CD4-positive, CD25-positive, alpha-beta regulatory T cell (primary cell): ENCODE data around the gene FOXP2. TPM values are rescaled to one million over a fixed set of nuclear protein-coding genes. Genes with fewer than 3 reads are reported as not detected.
"Not testable (repeated sequence)": the region's sequence is repeated elsewhere in the genome, so short reads cannot be mapped to it uniquely, and the experiment has no call there.

ENCODE experiments used
- ATAC-seq, 2 donors: fragments of 150-1000 bp; cut with Tn5 transposase; one replicate each; pipeline ENCODE4 v1.10.0; 2021; ENCODE audit warnings: low read depth in 2 of 2, moderate number of reproducible peaks in 2 of 2, moderate library complexity in 1 of 2
- DNase-seq, 3 donors: peaks; one replicate each; pipeline versions ENCODE4 v3.0.0 to v3.0.0-alpha.2; 2012 to 2022; ENCODE audit warnings: mixed read lengths in 1 of 3
- H3K27ac ChIP-seq: one replicate; pipeline ENCODE4 v1.7.0; 2013; ENCODE audit warnings: mild to moderate bottlenecking, low read length; ENCODE audit not compliant: insufficient read depth, poor library complexity, severe bottlenecking
- H3K27me3 ChIP-seq: one replicate; pipeline ENCODE4 v1.7.0; 2013; ENCODE audit warnings: low read length; ENCODE audit not compliant: control insufficient read depth, insufficient read depth
- H3K36me3 ChIP-seq: one replicate; pipeline ENCODE4 v1.7.0; 2013; ENCODE audit warnings: mild to moderate bottlenecking, low read length, moderate library complexity; ENCODE audit not compliant: control insufficient read depth, insufficient read depth
- H3K4me1 ChIP-seq: 2 replicates; pipeline ENCODE4 v1.7.0; 2013; ENCODE audit warnings: mild to moderate bottlenecking, low read length; ENCODE audit not compliant: insufficient read depth, control insufficient read depth, poor library complexity, severe bottlenecking
- H3K4me3 ChIP-seq: one replicate; pipeline ENCODE4 v1.7.0; 2013; ENCODE audit warnings: low read depth, mild to moderate bottlenecking, low read length, moderate library complexity
- H3K9me3 ChIP-seq, 2 experiments: 1 replicate in 1 of 2; 2 replicates in 1 of 2; pipeline ENCODE4 v1.7.0; 2013; ENCODE audit warnings: low read length in 2 of 2, mild to moderate bottlenecking in 1 of 2, moderate library complexity in 1 of 2; ENCODE audit not compliant: control insufficient read depth in 2 of 2
- H3K27ac Mint-ChIP-seq, 3 donors: one replicate each; pipeline ENCODE4 v1.8.0; 2020 to 2022; ENCODE audit warnings: mild to moderate bottlenecking in 3 of 3, mixed read lengths in 3 of 3, moderate library complexity in 2 of 3
- H3K27me3 Mint-ChIP-seq: one replicate; pipeline ENCODE4 v1.8.0; 2022; ENCODE audit warnings: mild to moderate bottlenecking, mixed read lengths
- H3K36me3 Mint-ChIP-seq: one replicate; pipeline ENCODE4 v1.8.0; 2020; ENCODE audit warnings: mixed read lengths
- H3K4me1 Mint-ChIP-seq, 4 donors: one replicate each; pipeline ENCODE4 v1.8.0; 2020 to 2022; ENCODE audit warnings: mixed read lengths in 4 of 4, mild to moderate bottlenecking in 1 of 4
- H3K4me3 Mint-ChIP-seq, 4 donors: one replicate each; pipeline ENCODE4 v1.8.0; 2020 to 2022; ENCODE audit warnings: mild to moderate bottlenecking in 4 of 4, mixed read lengths in 4 of 4, moderate library complexity in 3 of 4
- H3K9me3 Mint-ChIP-seq, 7 donors: one replicate each; pipeline ENCODE4 v1.8.0; 2020 to 2022; ENCODE audit warnings: mixed read lengths in 7 of 7, mild to moderate bottlenecking in 3 of 7, moderate library complexity in 2 of 7
- polyA plus RNA-seq, 4 donors: library from polyadenylated mRNA; unstranded; fragments of 300-500 nt; fragmentation: Illumina TruSeq; gene quantifications; one replicate each; pipeline ENCODE4 v1.2.3, GENCODE V29; 2021
- total RNA-seq: library from RNA; stranded (reverse); gene quantifications from one replicate; pipeline ENCODE4 v1.2.3, GENCODE V29; 2022

FOXP2 gene
- total and polyA plus RNA-seq, 5 donors from 2014 or later: not detected

DNA sequence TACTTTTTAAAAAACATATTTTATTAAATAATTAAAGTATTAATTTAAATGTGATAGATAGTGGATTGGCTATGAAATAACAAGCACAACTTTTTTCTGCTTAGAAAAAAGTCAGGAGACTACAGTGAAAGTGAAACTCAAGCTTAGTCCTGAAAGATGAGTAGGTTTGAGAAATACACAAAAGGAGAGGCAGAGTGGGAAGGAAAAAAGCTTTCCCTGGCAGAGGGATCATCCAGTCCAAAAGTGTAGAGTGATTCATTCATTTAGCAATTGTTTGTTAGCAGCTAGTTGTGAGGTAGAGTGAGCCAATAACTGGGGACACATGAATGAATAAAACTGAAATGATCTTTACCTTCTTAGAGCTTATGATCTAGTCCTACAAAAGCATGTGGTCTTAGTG lies 93.5 kb downstream of the FOXP2 start:
- peaks cover 0 to 3% (median 0%) of the 10 kb centered on the region in 7 donors for H3K9me3 Mint-ChIP-seq
- ATAC-seq (no peak), DNase-seq (no peak)
- H3K27ac ChIP-seq: no peak overlapping the region
- H3K27me3 ChIP-seq: no peaks in the 10 kb centered on the region
- no peaks in the 10 kb centered on the region for H3K27me3 Mint-ChIP-seq
- H3K36me3 Mint-ChIP-seq: no peaks in the 10 kb centered on the region
- no peak overlapping the region for H3K4me3 ChIP-seq
- no peak overlapping the region for H3K4me3 Mint-ChIP-seq
- no peaks in the 10 kb centered on the region for H3K4me1 Mint-ChIP-seq
- no peak overlapping the region for H3K27ac Mint-ChIP-seq
- H3K4me1 ChIP-seq: no peaks in the 10 kb centered on the region
- H3K36me3 ChIP-seq: no peaks in the 10 kb centered on the region
- no peaks in the 10 kb centered on the region for H3K9me3 ChIP-seq

DNA sequence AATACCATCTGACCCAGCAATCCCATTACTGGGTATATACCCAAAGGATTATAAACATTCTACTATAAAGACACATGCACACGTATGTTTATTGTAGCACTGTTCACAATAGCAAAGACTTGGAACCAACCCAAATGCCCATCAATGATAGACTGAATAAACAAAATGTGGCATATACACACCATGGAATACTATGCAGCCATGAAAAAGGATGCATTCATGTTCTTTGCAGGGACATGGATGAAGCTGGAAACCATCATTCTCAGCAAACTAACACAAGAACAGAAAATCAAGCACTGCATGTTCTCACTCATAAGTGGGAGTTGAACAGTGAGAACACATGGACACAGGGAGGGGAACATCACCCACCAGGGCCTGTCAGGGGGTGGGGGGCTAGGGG lies 96.2 kb downstream of the FOXP2 start:
- not testable (repeated sequence) for DNase-seq

DNA sequence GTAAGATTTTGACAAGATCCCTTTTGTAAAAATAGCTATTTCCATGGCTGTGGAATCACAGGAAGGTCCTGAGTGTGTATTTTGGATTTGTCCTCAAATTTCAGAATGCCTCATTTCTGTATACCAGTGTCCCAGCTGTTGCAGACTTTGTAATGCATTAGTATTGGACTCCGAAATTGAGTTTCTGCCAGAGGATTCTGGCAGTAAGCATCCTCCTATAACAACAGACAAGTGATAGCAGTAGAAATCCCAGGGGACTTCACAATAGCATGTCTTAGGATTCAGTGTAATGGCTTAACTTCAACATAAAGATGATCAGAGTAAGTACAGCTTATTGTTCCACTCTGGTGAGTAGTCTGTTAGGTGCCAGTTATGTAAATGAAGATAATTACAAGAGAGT lies 104.6 kb downstream of the FOXP2 start:
- H3K4me3 Mint-ChIP-seq: no peak overlapping the region
- H3K4me1 Mint-ChIP-seq: no peaks in the 10 kb centered on the region

More for the DNA sequence above, 96.2 kb downstream of the FOXP2 start:
- H3K4me3 ChIP-seq, H3K27me3 Mint-ChIP-seq, H3K4me1 ChIP-seq, ATAC-seq, H3K27ac Mint-ChIP-seq, H3K4me3 Mint-ChIP-seq, H3K27ac ChIP-seq, H3K9me3 Mint-ChIP-seq, H3K36me3 Mint-ChIP-seq, H3K9me3 ChIP-seq, H3K27me3 ChIP-seq, H3K36me3 ChIP-seq, H3K4me1 Mint-ChIP-seq: not testable (repeated sequence)

DNA sequence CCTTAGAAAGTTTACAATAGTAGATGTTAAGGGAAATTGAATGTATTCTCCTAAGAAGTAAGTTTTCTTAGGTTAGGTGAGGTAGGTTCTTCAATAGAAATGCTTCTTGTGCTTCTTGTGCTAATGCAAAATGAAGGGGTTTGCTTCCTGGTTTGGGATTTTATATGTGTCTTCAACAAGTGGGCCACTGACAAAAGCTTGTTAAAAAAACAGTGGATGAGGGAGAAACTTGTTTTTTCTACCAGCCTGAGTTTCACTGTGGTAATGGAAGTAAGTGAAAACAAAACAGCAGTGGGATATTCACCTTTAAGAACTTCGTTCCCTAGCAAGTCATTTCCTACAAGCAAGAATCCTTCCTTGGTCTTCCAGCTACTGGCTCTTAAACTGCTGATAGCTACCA lies 107.5 kb downstream of the FOXP2 start:
- no peak overlapping the region for H3K27ac Mint-ChIP-seq
- no peaks in the 10 kb centered on the region for H3K36me3 ChIP-seq
- H3K36me3 Mint-ChIP-seq: no peaks in the 10 kb centered on the region
- no peaks in the 10 kb centered on the region for H3K27me3 Mint-ChIP-seq
- no peaks in the 10 kb centered on the region for H3K9me3 ChIP-seq
- H3K27me3 ChIP-seq: no peaks in the 10 kb centered on the region
- H3K4me1 Mint-ChIP-seq: no peaks in the 10 kb centered on the region
- no peak overlapping the region for H3K4me3 ChIP-seq
- ATAC-seq (no peak), DNase-seq (no peak)
- H3K27ac ChIP-seq: no peak overlapping the region
- no peaks in the 10 kb centered on the region for H3K4me1 ChIP-seq
- H3K4me3 Mint-ChIP-seq: no peak overlapping the region
- peaks cover 0 to 5% (median 0%) of the 10 kb centered on the region in 7 donors for H3K9me3 Mint-ChIP-seq

More for the DNA sequence above, 104.6 kb downstream of the FOXP2 start:
- H3K36me3 ChIP-seq: no peaks in the 10 kb centered on the region
- no peaks in the 10 kb centered on the region for H3K36me3 Mint-ChIP-seq
- no peaks in the 10 kb centered on the region for H3K9me3 ChIP-seq
- no peak overlapping the region for H3K4me3 ChIP-seq
- no peak overlapping the region for H3K27ac ChIP-seq
- DNase-seq: no peak
- H3K9me3 Mint-ChIP-seq: peaks cover 0 to 4% (median 0%) of the 10 kb centered on the region in 7 donors
- no peaks in the 10 kb centered on the region for H3K27me3 Mint-ChIP-seq
- ATAC-seq: no peak
- no peaks in the 10 kb centered on the region for H3K27me3 ChIP-seq
- no peaks in the 10 kb centered on the region for H3K4me1 ChIP-seq
- peak overlapping the region in 1 of 3 donors; percentile 88 for H3K27ac Mint-ChIP-seq

DNA sequence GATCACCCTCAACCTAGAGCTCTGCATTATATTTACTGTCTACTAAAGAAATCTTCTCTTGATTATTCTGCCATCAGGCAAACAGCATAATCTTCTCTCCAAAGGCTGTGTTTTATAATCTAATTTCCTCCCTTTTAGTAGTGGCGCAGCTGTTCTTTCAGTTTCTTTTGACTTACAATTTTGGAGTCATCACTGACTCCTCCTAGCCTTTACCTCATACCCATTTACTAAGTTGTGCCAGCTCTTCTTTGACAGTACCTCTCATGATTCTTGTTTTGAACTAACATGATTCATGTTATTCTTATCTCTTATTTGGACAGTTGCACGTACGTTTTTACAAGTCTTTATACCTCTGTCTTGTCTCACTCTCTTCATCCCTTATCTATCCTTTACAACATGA lies 113.0 kb downstream of the FOXP2 start:
- Mint-ChIP-seq H3K4me3 (no peak overlapping the region), H3K9me3 (peaks cover 0 to 2% (median 0%) of the 10 kb centered on the region in 7 donors), H3K36me3 (no peaks in the 10 kb centered on the region), H3K27me3 (no peaks in the 10 kb centered on the region), H3K4me1 (no peaks in the 10 kb centered on the region), H3K27ac (no peak overlapping the region)
- H3K4me3 ChIP-seq: no peak overlapping the region
- H3K27ac ChIP-seq: no peak overlapping the region
- H3K9me3 ChIP-seq: no peaks in the 10 kb centered on the region
- DNase-seq (no peak), ATAC-seq (no peak)
- H3K27me3 ChIP-seq: no peaks in the 10 kb centered on the region
- no peaks in the 10 kb centered on the region for H3K36me3 ChIP-seq
- H3K4me1 ChIP-seq: no peaks in the 10 kb centered on the region

DNA sequence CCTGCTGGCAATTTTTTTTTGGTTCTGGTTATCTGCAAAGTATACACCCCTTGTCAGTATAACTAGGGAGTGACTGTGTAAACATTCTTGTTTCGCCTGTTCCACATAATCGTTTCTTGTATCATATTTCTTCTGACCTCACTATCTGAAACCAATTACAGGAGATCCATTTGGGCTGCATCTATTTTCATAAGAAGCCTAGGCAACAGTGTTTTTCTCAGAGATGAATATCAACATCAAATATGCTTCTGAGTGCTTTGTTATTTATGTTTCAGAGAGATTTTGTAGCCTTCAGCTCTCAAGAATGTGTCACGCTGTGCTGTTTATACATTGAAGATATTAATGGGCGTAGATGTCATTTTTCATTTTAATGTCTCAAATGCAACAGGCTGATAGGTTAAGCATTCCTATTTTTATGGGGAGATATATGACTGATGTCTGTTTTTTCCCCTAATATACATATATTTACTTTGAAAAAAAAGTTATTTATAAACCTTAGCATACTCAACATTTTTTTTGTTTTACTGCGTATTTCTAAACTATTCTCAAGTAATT lies 115.5 kb downstream of the FOXP2 start:
- Histone ChIP-seq H3K9me3 (no peaks in the 10 kb centered on the region), H3K27me3 (no peaks in the 10 kb centered on the region), H3K36me3 (no peaks in the 10 kb centered on the region), H3K27ac (no peak overlapping the region), H3K4me1 (no peaks in the 10 kb centered on the region), H3K4me3 (no peak overlapping the region)
- H3K4me3 Mint-ChIP-seq: no peak overlapping the region
- DNase-seq: no peak
- peaks cover 0 to 2% (median 0%) of the 10 kb centered on the region in 7 donors for H3K9me3 Mint-ChIP-seq
- H3K27me3 Mint-ChIP-seq: no peaks in the 10 kb centered on the region
- no peaks in the 10 kb centered on the region for H3K4me1 Mint-ChIP-seq
- no peaks in the 10 kb centered on the region for H3K36me3 Mint-ChIP-seq
- H3K27ac Mint-ChIP-seq: no peak overlapping the region
- ATAC-seq: no peak

DNA sequence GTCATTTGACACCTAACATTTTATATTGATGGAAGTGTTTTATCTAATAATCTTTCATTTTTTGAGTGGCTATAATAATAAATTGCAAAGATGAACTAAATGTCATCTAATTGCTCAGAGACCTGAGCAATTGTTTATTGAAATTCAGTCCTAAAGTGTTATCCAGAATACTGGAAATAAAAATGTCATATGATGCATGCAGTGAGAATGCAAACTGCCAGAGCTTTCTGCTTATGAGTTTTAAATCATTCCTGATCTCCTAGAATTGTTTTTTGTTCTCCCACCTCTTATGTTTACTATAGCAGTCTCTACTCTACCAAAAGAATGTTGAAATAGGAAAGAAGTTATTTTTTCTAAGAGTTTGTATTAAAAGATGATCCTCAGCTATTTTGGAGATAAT lies 116.7 kb downstream of the FOXP2 start:
- H3K4me3 ChIP-seq: no peak overlapping the region
- H3K27ac ChIP-seq: no peak overlapping the region
- H3K36me3 Mint-ChIP-seq: no peaks in the 10 kb centered on the region
- H3K4me1 ChIP-seq: no peaks in the 10 kb centered on the region
- H3K4me3 Mint-ChIP-seq: no peak overlapping the region
- no peaks in the 10 kb centered on the region for H3K36me3 ChIP-seq
- H3K27ac Mint-ChIP-seq: no peak overlapping the region
- H3K9me3 Mint-ChIP-seq: peaks cover 0 to 2% (median 0%) of the 10 kb centered on the region in 7 donors
- no peaks in the 10 kb centered on the region for H3K27me3 Mint-ChIP-seq
- no peaks in the 10 kb centered on the region for H3K27me3 ChIP-seq
- no peaks in the 10 kb centered on the region for H3K4me1 Mint-ChIP-seq
- no peaks in the 10 kb centered on the region for H3K9me3 ChIP-seq
- ATAC-seq (no peak), DNase-seq (no peak)

GRCh38 chr7:114533131-114533530 lies 118.5 kb downstream of the FOXP2 start:
- Histone ChIP-seq H3K36me3 (no peaks in the 10 kb centered on the region), H3K27ac (no peak overlapping the region), H3K4me1 (no peaks in the 10 kb centered on the region), H3K9me3 (no peaks in the 10 kb centered on the region), H3K27me3 (no peaks in the 10 kb centered on the region), H3K4me3 (no peak overlapping the region)
- Mint-ChIP-seq H3K4me3 (no peak overlapping the region), H3K9me3 (no peaks in the 10 kb centered on the region), H3K4me1 (no peaks in the 10 kb centered on the region), H3K27ac (no peak overlapping the region), H3K27me3 (no peaks in the 10 kb centered on the region), H3K36me3 (no peaks in the 10 kb centered on the region)
- no peak for ATAC-seq
- no peak for DNase-seq
